PFSK-1 (cell line): Measurements from ENCODE around the gene OR2V1.

Experiments
- POLR2AphosphoS5 ChIP-seq: IDR thresholded peaks from 2 replicates; pipeline ENCODE4 v1.6.1; 2012; ENCODE audit warnings: low read depth, mild to moderate bottlenecking, control low read depth, low read length, moderate library complexity
- REST ChIP-seq, 2 experiments: IDR thresholded peaks; 2 replicates each; pipeline versions ENCODE4 v1.6.1 to v1.8.0; 2011 to 2012; ENCODE audit warnings: low read depth in 2 of 2, low read length in 2 of 2, control low read depth in 1 of 2, inconsistent platforms in 1 of 2, mild to moderate bottlenecking in 1 of 2, moderate library complexity in 1 of 2; ENCODE audit not compliant: insufficient read depth in 1 of 2
- TAF1 ChIP-seq: IDR thresholded peaks from 2 replicates; pipeline ENCODE4 v1.6.1; 2012; ENCODE audit warnings: low read length, control low read depth, borderline replicate concordance; ENCODE audit not compliant: insufficient read depth

GRCh38 chr5:181084621-181085195, 46.3 kb downstream of the OR2V1 start:
- TF ChIP-seq REST (IDR thresholded peaks at IDR 0.05; ENCODE audit: insufficient read depth in 1 of 2, low read depth in 2 of 2, low read length in 2 of 2): no peak
- no peak for TF ChIP-seq TAF1
- no peak for TF ChIP-seq POLR2AphosphoS5
